GM10847 (cell line): ENCODE data around the gene PLXNC1.

Source experiments
- POLR2A ChIP-seq: IDR thresholded peaks from 2 replicates; pipeline ENCODE4 v1.6.1; 2011; ENCODE audit not compliant: insufficient read length; ENCODE audit errors: extremely low read depth

The PLXNC1 gene

DNA sequence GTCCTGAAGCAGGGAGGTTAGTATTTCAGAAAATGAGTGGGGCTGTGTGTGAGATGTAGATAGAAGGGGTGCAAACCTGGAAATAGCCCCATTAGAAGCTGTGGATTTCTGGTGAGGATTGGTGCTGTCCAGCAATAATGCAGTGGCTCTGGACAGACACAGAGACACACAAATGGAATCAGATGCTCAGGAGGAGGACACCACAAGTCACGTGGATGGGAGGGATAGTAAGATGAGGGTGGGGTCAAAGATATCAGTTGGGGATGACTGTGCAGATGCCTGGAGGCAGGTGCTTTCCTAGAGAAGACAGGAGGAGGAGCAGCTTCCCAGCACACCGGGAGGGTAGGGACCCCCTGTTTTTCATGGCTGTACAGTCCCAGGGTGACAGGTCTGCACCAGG is 136.5 kb downstream of the PLXNC1 start:
- no peak for TF ChIP-seq POLR2A

DNA sequence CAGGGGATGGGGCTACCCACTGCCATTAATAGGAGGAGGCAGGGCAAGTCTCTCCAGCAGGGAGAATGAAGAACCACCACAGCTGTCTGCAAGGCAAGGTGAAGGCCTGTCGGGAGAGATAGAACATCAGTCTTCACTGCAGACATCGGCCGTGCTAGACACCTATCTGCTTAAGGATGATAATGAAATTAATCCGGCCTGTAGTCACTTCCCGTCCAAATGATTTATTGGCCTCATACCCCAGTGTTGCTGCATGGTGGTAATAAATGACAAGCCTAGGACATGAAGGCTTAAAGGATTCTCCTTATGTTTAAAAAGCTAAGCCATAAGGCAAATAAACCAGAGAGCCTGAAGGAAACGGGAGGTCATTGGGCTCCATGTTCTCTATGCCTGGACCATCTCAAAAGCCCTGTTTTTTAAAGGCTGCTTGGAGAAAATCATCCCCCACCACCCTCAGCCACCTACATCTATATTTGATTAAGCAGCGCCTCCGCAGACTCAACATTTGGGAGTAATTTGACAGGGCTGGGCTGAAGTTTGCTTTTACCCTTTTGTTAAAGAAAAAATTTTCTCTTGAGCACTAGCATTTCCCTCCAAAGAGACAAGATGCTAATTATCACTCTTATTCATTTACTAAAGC is 137.7 kb downstream of the PLXNC1 start:
- TF ChIP-seq POLR2A: no peak

- no peak for TF ChIP-seq POLR2A
Observed at GRCh38 chr12:94286583-94287244, 138.3 kb downstream of the PLXNC1 start.

- TF ChIP-seq POLR2A: no peak
Observed at GRCh38 chr12:94287245-94287628, 138.9 kb downstream of the PLXNC1 start.

GRCh38 chr12:94289461-94290312 is 141.3 kb downstream of the PLXNC1 start:
- TF ChIP-seq POLR2A: no peak

DNA sequence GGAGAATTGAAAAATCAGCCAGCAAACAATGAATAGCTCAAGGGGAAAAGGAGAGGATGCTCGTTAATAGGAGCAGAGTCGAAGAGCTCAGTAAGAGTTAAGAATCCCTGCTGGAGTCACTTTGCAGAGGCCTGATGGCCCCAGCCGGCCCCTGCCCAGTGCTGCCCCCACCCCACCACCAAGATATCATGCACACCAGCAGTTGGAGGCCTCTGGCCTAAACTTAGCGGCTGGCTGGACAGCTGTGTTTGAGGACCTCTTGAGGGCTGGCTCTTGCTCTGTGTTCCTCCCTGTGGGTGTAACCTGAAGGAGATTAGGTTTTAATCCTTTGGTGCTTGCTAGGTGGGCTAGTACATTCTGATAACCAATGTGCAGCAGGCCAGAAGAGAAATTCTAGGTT is 142.0 kb downstream of the PLXNC1 start:
- no peak for TF ChIP-seq POLR2A

- TF ChIP-seq POLR2A: no peak
Observed at GRCh38 chr12:94297096-94297699, 148.8 kb downstream of the PLXNC1 start.

GRCh38 chr12:94297876-94298505 is 149.6 kb downstream of the PLXNC1 start:
- no peak for TF ChIP-seq POLR2A

GRCh38 chr12:94299846-94300245 is 151.5 kb downstream of the PLXNC1 start:
- TF ChIP-seq POLR2A: no peak

DNA sequence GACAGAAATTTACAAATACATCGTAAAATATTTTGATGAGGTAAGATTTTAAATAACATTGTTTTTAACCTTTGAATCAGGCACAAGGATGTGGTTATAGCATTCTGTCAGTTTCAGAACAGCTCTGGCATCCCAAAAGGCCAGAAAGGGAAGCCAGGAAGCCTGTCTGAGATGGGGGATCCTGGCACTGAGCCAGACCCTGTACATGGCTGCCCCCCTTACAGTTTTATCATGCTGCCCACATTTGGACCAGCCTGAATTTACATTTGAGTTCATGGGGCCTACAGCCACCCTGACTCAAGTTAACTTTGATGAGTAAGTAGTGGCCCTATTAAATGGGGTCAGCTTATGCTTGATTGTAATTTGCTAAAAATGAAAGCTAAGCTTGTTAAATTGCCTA is 155.6 kb downstream of the PLXNC1 start:
- no peak for TF ChIP-seq POLR2A

GRCh38 chr12:94304566-94305061 is 156.2 kb downstream of the PLXNC1 start:
- no peak for TF ChIP-seq POLR2A

DNA sequence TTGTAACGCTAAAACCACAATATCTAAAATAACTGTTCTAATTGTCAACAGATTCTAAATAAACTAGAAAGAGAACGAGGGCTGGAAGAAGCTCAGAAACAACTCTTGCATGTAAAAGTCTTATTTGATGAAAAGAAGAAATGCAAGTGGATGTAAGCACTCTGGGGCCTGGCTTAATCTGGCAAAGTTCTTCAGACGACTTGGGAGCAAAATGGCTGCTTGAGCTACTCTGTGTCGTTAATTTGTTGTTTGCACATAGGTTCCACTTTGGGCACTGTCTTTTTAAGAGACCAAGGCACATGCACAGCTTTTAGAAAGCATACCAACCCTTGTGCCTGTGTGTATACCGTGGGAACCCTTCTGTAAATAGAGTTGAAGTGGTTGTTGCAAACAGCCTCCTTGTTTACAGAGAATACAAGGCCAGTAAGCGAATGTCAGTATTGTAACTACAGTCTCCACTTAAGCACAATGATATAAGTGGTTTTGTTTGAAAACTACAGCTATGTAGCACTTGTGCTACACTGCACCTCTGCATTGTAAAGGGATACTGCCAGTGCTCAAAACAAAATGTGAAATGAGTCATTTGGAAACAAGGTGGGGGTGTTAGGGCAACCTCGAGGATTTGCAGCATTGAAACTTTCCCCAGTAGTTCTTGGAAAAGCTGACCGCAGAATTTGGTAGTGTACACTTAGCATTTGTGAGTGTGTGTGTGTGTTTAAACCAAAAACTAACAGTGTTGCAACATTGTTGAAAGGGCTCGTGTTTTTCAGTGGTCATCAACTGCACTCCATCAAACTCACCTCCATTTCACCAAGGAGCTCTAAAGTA is 157.0 kb downstream of the PLXNC1 start:
- TF ChIP-seq POLR2A: no peak

- TF ChIP-seq POLR2A: no peak
Observed at GRCh38 chr12:94308612-94309011, 160.2 kb downstream of the PLXNC1 start.

DNA sequence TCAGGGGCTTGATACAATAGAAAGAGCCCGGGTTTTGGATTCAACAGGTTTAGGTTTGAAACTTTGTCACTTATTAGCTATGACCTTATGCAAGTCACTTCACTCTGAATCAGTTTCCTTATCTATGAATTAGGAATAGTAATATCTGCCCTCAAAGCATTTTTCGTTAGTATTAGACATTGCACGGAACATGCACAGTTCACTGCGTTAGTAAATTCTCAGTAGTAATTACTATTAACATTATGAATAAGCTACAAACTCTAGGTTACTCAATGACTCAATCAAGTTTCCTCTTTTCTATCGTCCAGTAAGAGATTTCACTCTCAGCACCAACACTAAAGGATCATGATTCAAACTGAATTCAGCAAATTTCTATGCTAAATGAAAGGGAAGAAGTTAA is 161.0 kb downstream of the PLXNC1 start:
- TF ChIP-seq POLR2A: no peak
